H1 (cell line): ENCODE measurements around the gene ZBTB8B. TPM values are rescaled to one million over a fixed set of nuclear protein-coding genes. Genes with fewer than 3 reads are reported as not detected.

Experiments
- CTCF ChIA-PET: fragments of 300-600 bp; sonication (Branson Sonifier 250); formaldehyde crosslinking; loops from one replicate; lab custom pipeline; 2021; ENCODE audit not compliant: partially characterized antibody; lab: Charles Lee
- POLR2A ChIA-PET: fragments of 300-600 bp; sonication (Branson Sonifier 250); formaldehyde crosslinking; loops from one replicate; lab custom pipeline; 2021; ENCODE audit warnings: inconsistent platforms; ENCODE audit not compliant: partially characterized antibody; lab: Charles Lee
- DNase-seq, 2 experiments: peaks; one replicate each; pipeline versions ENCODE4 v3.0.0 to v3.0.0-alpha.2; 2010 to 2022; ENCODE audit warnings: low spot score in 2 of 2, low read depth in 1 of 2, mixed read lengths in 1 of 2
- FAIRE-seq: peaks from 2 replicates; lab custom pipeline; 2011; peaks lifted over from hg19 to GRCh38; lab: Jason Lieb, UNC
- H2AFZ ChIP-seq: 2 replicates; pipeline ENCODE4 v1.8.1; 2012; ENCODE audit warnings: low read length, inconsistent platforms
- H2AK5ac ChIP-seq: 2 replicates; pipeline ENCODE4 v1.6.1; 2013; ENCODE audit warnings: low read depth, low read length
- H2BK120ac ChIP-seq: replicated peaks from 2 replicates; pipeline ENCODE3; 2013; ENCODE audit warnings: low read depth, low read length, inconsistent platforms
- H2BK12ac ChIP-seq: 2 replicates; pipeline ENCODE4 v1.6.1; 2013; ENCODE audit warnings: low read depth, low read length
- H2BK15ac ChIP-seq: 2 replicates; pipeline ENCODE4 v1.6.1; 2013; ENCODE audit warnings: low read length
- H2BK20ac ChIP-seq: 2 replicates; pipeline ENCODE4 v1.6.1; 2013; ENCODE audit warnings: low read length
- H2BK5ac ChIP-seq: 2 replicates; pipeline ENCODE4 v1.6.1; 2013; ENCODE audit warnings: low read depth, low read length
- H3K14ac ChIP-seq: 2 replicates; pipeline ENCODE4 v1.6.1; 2013; ENCODE audit warnings: inconsistent platforms; ENCODE audit not compliant: insufficient read length
- H3K18ac ChIP-seq: 2 replicates; pipeline ENCODE4 v1.6.1; 2013; ENCODE audit warnings: low read length; ENCODE audit errors: extremely low read depth
- H3K23ac ChIP-seq: 2 replicates; pipeline ENCODE4 v1.6.1; 2013; ENCODE audit warnings: inconsistent platforms; ENCODE audit not compliant: insufficient read length
- H3K23me2 ChIP-seq: 2 replicates; pipeline ENCODE4 v1.6.1; 2013; ENCODE audit warnings: low read depth, low read length
- H3K27ac ChIP-seq: 2 replicates; pipeline ENCODE4 v1.6.1; 2011; ENCODE audit warnings: low read depth, low read length, inconsistent platforms
- H3K27me3 ChIP-seq, 4 experiments: replicated peaks in 1 of 4; 1 replicate in 1 of 4; 2 replicates in 3 of 4; pipeline versions ENCODE4 v1.6.1 to v1.8.1; 2011 to 2013; ENCODE audit warnings: low read length in 3 of 4, mild to moderate bottlenecking in 3 of 4, inconsistent platforms in 2 of 4, mixed read lengths in 2 of 4, moderate library complexity in 1 of 4; ENCODE audit not compliant: control insufficient read depth in 3 of 4, insufficient read depth in 3 of 4; ENCODE audit errors: extremely low read depth in 1 of 4
- H3K36me3 ChIP-seq, 4 experiments: 2 replicates each; pipeline versions ENCODE4 v1.6.1 to v1.8.1; 2011 to 2013; ENCODE audit warnings: mild to moderate bottlenecking in 4 of 4, low read length in 3 of 4, moderate library complexity in 2 of 4, control low read depth in 1 of 4, inconsistent platforms in 1 of 4; ENCODE audit not compliant: insufficient read depth in 4 of 4, control insufficient read depth in 2 of 4
- H3K4ac ChIP-seq: replicated peaks from 2 replicates; pipeline ENCODE3; 2013; ENCODE audit warnings: low read length, low read depth, mixed read lengths, inconsistent platforms; ENCODE audit not compliant: insufficient read length
- H3K4me1 ChIP-seq, 4 experiments: replicated peaks in 1 of 4; 1 replicate in 1 of 4; 2 replicates in 3 of 4; pipeline versions ENCODE4 v1.6.1 to v1.8.1; 2011 to 2013; ENCODE audit warnings: low read length in 3 of 4, inconsistent platforms in 2 of 4, mixed read lengths in 1 of 4; ENCODE audit not compliant: insufficient read depth in 4 of 4, control insufficient read depth in 3 of 4
- H3K4me2 ChIP-seq, 2 experiments: 2 replicates each; pipeline versions ENCODE4 v1.6.1 to v1.8.1; 2011 to 2013; ENCODE audit warnings: low read depth in 2 of 2, low read length in 2 of 2, control low read depth in 1 of 2, inconsistent platforms in 1 of 2, mild to moderate bottlenecking in 1 of 2; ENCODE audit not compliant: insufficient read depth in 1 of 2
- H3K4me3 ChIP-seq, 4 experiments: fragments of 200-600, 300-600 bp in 1 of 4; sonication (generic), shearing (Covaris generic), sonication (Bioruptor Twin) in 1 of 4; 2 replicates each; pipeline versions ENCODE4 v1.5.1 to v1.8.1; 2011 to 2016; ENCODE audit warnings: low read length in 4 of 4, low read depth in 3 of 4, control low read depth in 2 of 4, inconsistent platforms in 2 of 4, mild to moderate bottlenecking in 2 of 4, mixed read lengths in 1 of 4, moderate library complexity in 1 of 4; ENCODE audit not compliant: insufficient read depth in 2 of 4; ENCODE audit errors: extremely low read depth in 1 of 4
- H3K56ac ChIP-seq: replicated peaks from 2 replicates; pipeline ENCODE3; 2013; ENCODE audit warnings: low read depth, mild to moderate bottlenecking, mixed read lengths, low read length, inconsistent platforms; ENCODE audit not compliant: insufficient read length
- H3K79me1 ChIP-seq: 2 replicates; pipeline ENCODE4 v1.6.1; 2013; ENCODE audit warnings: low read depth, low read length, control low read depth
- H3K79me2 ChIP-seq, 2 experiments: 2 replicates each; pipeline versions ENCODE4 v1.6.1 to v1.8.1; 2012 to 2013; ENCODE audit warnings: low read length in 2 of 2, mild to moderate bottlenecking in 2 of 2, inconsistent platforms in 1 of 2; ENCODE audit not compliant: insufficient read depth in 2 of 2, control insufficient read depth in 1 of 2
- H3K9ac ChIP-seq, 4 experiments: replicated peaks in 1 of 4; 1 replicate in 1 of 4; 2 replicates in 3 of 4; pipeline versions ENCODE4 v1.6.1 to v1.8.1; 2011 to 2013; ENCODE audit warnings: low read depth in 3 of 4, low read length in 3 of 4, control low read depth in 2 of 4, mild to moderate bottlenecking in 2 of 4, moderate library complexity in 2 of 4, inconsistent platforms in 1 of 4; ENCODE audit errors: extremely low read depth in 1 of 4
- H3K9me3 ChIP-seq, 2 experiments: 2 replicates each; pipeline versions ENCODE4 v1.6.1 to v1.8.1; 2012 to 2013; ENCODE audit warnings: mild to moderate bottlenecking in 2 of 2, moderate library complexity in 2 of 2, control low read depth in 1 of 2, inconsistent platforms in 1 of 2, low read depth in 1 of 2, low read length in 1 of 2, mixed read lengths in 1 of 2; ENCODE audit not compliant: insufficient read depth in 2 of 2
- H4K20me1 ChIP-seq, 2 experiments: replicated peaks in 1 of 2; 2 replicates each; pipeline versions ENCODE3 to v1.8.1; 2011 to 2013; ENCODE audit warnings: inconsistent platforms in 2 of 2, low read length in 2 of 2, mild to moderate bottlenecking in 1 of 2; ENCODE audit not compliant: insufficient read depth in 2 of 2, control insufficient read depth in 1 of 2
- H4K5ac ChIP-seq: 2 replicates; pipeline ENCODE4 v1.6.1; 2013; ENCODE audit warnings: low read length, low read depth, mixed read lengths, inconsistent platforms; ENCODE audit not compliant: insufficient read length
- H4K8ac ChIP-seq: 2 replicates; pipeline ENCODE4 v1.8.0; 2013; ENCODE audit warnings: mild to moderate bottlenecking, moderate library complexity, low read length, inconsistent platforms; ENCODE audit not compliant: insufficient read depth; ENCODE audit errors: extremely low read depth
- H4K91ac ChIP-seq: replicated peaks from 2 replicates; pipeline ENCODE3; 2013; ENCODE audit warnings: low read length, mixed read lengths, inconsistent platforms; ENCODE audit not compliant: insufficient read length
- BACH1 ChIP-seq: IDR thresholded peaks from 2 replicates; pipeline ENCODE4 v1.6.1; 2012; ENCODE audit warnings: low read length, improper control_type of control experiment
- CREB1 ChIP-seq: IDR thresholded peaks from 2 replicates; pipeline ENCODE4 v1.6.1; 2012; ENCODE audit warnings: inconsistent platforms
- EZH2 ChIP-seq: fragments of 200-600 bp; sonication (generic); IDR thresholded peaks from 2 replicates; pipeline ENCODE4 v1.7.1; 2012; ENCODE audit warnings: low read depth, mild to moderate bottlenecking, moderate library complexity, low read length, inconsistent platforms; ENCODE audit not compliant: severe bottlenecking
- PHF8 ChIP-seq: fragments of 200-600 bp; sonication (generic); conservative IDR thresholded peaks from 2 replicates; pipeline ENCODE4 v1.7.1; 2012; ENCODE audit warnings: low read depth, mild to moderate bottlenecking, inconsistent platforms, low read length, moderate library complexity
- POLR2A ChIP-seq, 2 experiments: IDR thresholded peaks; 1 replicate in 1 of 2; 2 replicates in 1 of 2; pipeline ENCODE4 v1.6.1; 2011; ENCODE audit warnings: low read depth in 2 of 2, low read length in 2 of 2, mild to moderate bottlenecking in 2 of 2; ENCODE audit errors: control extremely low read depth in 1 of 2
- POU5F1 ChIP-seq: IDR thresholded peaks from 2 replicates; pipeline ENCODE4 v1.6.1; 2011; ENCODE audit warnings: low read depth, mild to moderate bottlenecking, low read length, moderate library complexity
- RFX5 ChIP-seq: IDR thresholded peaks from 2 replicates; pipeline ENCODE4 v1.6.1; 2011; ENCODE audit warnings: low read depth, low read length, improper control_type of control experiment, borderline replicate concordance
- SAP30 ChIP-seq: fragments of 300-600 bp; sonication (generic); IDR thresholded peaks from 2 replicates; pipeline ENCODE4 v1.7.1; 2012; ENCODE audit warnings: low read length, moderate library complexity, mild to moderate bottlenecking, inconsistent platforms; ENCODE audit not compliant: insufficient read depth, insufficient replicate concordance
- SIX5 ChIP-seq: IDR thresholded peaks from 2 replicates; pipeline ENCODE4 v1.6.1; 2011; ENCODE audit warnings: mild to moderate bottlenecking, low read depth, low read length
- SP4 ChIP-seq: IDR thresholded peaks from 2 replicates; pipeline ENCODE4 v1.6.1; 2012; ENCODE audit warnings: low read length, inconsistent platforms
- SRF ChIP-seq: IDR thresholded peaks from 2 replicates; pipeline ENCODE4 v1.6.1; 2011; ENCODE audit warnings: mild to moderate bottlenecking, low read depth, low read length, moderate library complexity
- TEAD4 ChIP-seq: IDR thresholded peaks from 2 replicates; pipeline ENCODE4 v1.6.1; 2012; ENCODE audit warnings: low read depth, low read length, inconsistent platforms, mixed read lengths
- ZNF274 ChIP-seq: IDR thresholded peaks from 2 replicates; pipeline ENCODE4 v1.7.0; 2012; ENCODE audit warnings: low read length, borderline replicate concordance; ENCODE audit errors: extremely low read depth
- WGBS, 2 experiments: shearing (Covaris generic) in 1 of 2; methylation state at CpG; one replicate each; pipeline versions ENCODE4 v1.1.6 to v1.1.7; 2013 to 2015; ENCODE audit warnings: low lambda C conversion rate in 2 of 2, mixed read lengths in 2 of 2, inconsistent platforms in 1 of 2, low coverage in 1 of 2, missing lambda C conversion rate in 1 of 2; ENCODE audit not compliant: insufficient replicate concordance in 2 of 2, insufficient coverage in 1 of 2, insufficient read length in 1 of 2; ENCODE audit errors: extremely low coverage in 1 of 2, missing lambda C conversion rate in 1 of 2; 5-methylcytosine and 5-hydroxymethylcytosine counted together
- polyA plus RNA-seq, 7 experiments: library from polyadenylated mRNA; depleted of rRNA in 3 of 7; stranded (reverse) in 5 of 7; unstranded in 2 of 7; fragments of >200 nt in 5 of 7; fragments of 200-250 nt in 2 of 7; gene quantifications; 1 replicate in 5 of 7; 2 replicates in 1 of 7; 4 replicates in 1 of 7; pipeline versions ENCODE4 v1.2.1 to v1.2.3, GENCODE V29; 2011 to 2013; ENCODE audit warnings: missing spikeins in 2 of 7, mixed read lengths in 2 of 7
- total RNA-seq: library from RNA; stranded (reverse); fragmentation: NEBNext Ultra II Directional; extraction: Animal tissue kit (Norgen Biotek cat#: 25700); gene quantifications from 2 replicates; pipeline ENCODE4 v1.2.1, GENCODE V29; 2021
- TF ChIP-seq, protein P1 (sequence below): IDR thresholded peaks from 2 replicates; pipeline ENCODE4 v1.6.1; 2012; ENCODE audit warnings: low read length, inconsistent platforms

ZBTB8B gene
- total and polyA plus RNA-seq, 2 of the 8 experiments (the other 6 are each of a cell fraction or from before 2014, with no cell fraction given) = 1.3 to 3.7 TPM

DNA sequence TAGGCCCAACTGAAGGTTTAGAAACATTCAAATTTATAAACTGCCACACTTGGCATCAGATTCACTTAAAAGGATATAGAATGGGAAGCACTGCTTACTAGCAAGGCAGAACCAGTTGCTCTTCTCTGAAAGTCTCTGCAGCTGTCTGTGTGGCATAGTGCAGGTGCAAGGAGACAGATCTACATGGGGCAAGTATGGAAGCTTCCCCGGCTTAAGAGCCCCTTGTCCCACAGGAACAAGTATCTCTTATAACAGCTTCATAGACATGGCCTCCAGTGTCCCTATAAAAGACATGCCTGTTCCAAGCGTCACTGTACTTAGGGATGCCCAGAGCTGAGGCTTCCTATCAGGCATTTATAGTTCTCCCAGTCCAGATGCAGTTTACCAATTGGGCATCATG, 26.5 kb downstream of the ZBTB8B start:
- Histone ChIP-seq H3K9ac (no peak overlapping the region), H3K14ac (no peak overlapping the region), H2BK20ac (no peak overlapping the region), H3K27ac (no peak overlapping the region), H3K23me2 (no peaks in the 10 kb centered on the region), H2AK5ac (no peak overlapping the region), H4K20me1 (no peaks in the 10 kb centered on the region), H3K18ac (no peak overlapping the region), H3K4me3 (no peak overlapping the region), H3K4me1 (peaks cover 0 to 3% (median 0%) of the 10 kb centered on the region in 4 experiments; a peak in 1 of 7 replicates), H3K4me2 (no peak overlapping the region), H2AFZ (no peak overlapping the region), H3K4ac (no peak overlapping the region), H2BK120ac (no peak overlapping the region), H3K9me3 (no peaks in the 10 kb centered on the region), H3K79me1 (no peaks in the 10 kb centered on the region), H2BK5ac (no peak overlapping the region), H4K5ac (no peak overlapping the region), H3K79me2 (no peaks in the 10 kb centered on the region), H2BK12ac (no peak overlapping the region), H3K27me3 (no peaks in the 10 kb centered on the region), H4K8ac (no peak overlapping the region), H4K91ac (no peak overlapping the region), H3K23ac (no peak overlapping the region), H2BK15ac (no peak overlapping the region), H3K36me3 (peaks cover 0 to 5% (median 0%) of the 10 kb centered on the region in 4 experiments; a peak in 1 of 8 replicates), H3K56ac (no peak overlapping the region)
- TF ChIP-seq POLR2A (IDR thresholded peaks at IDR 0.05; ENCODE audit: control extremely low read depth in 1 of 2, low read depth in 2 of 2, low read length in 2 of 2) = no peak
- TF ChIP-seq BACH1 = no peak
- TF ChIP-seq POU5F1 = no peak
- TF ChIP-seq TEAD4 = no peak
- TF ChIP-seq, protein P1, sequence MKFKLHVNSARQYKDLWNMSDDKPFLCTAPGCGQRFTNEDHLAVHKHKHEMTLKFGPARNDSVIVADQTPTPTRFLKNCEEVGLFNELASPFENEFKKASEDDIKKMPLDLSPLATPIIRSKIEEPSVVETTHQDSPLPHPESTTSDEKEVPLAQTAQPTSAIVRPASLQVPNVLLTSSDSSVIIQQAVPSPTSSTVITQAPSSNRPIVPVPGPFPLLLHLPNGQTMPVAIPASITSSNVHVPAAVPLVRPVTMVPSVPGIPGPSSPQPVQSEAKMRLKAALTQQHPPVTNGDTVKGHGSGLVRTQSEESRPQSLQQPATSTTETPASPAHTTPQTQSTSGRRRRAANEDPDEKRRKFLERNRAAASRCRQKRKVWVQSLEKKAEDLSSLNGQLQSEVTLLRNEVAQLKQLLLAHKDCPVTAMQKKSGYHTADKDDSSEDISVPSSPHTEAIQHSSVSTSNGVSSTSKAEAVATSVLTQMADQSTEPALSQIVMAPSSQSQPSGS = no peak
- TF ChIP-seq SAP30 = no peak
- TF ChIP-seq EZH2 = no peak
- no peak for TF ChIP-seq RFX5
- no peak for TF ChIP-seq CREB1
- TF ChIP-seq ZNF274 = no peak
- no peak for TF ChIP-seq PHF8
- no peak for TF ChIP-seq SP4
- no peak for TF ChIP-seq SIX5
- no peak for TF ChIP-seq SRF
- ChIA-PET POLR2A (no interaction called here), CTCF (interaction anchor here (0.6 kb wide), 1 partner anchor 8 kb away, joined by 3 read pairs; no protein-coding TSS in a partner anchor)
- 75% methylated on average over 2 of the region's 2 CpGs; no CpG with 5 or more reads in 1 of the 2 experiments for WGBS, 2 experiments
- FAIRE-seq = no peak
- DNase-seq = no peak
